AG10803 (cell line): ENCODE measurements around the gene MLC1.

Source experiments
- DNase-seq: peaks from one replicate; pipeline ENCODE4 v3.0.0; 2010; ENCODE audit warnings: low read depth
- H3K4me3 ChIP-seq: 2 replicates; pipeline ENCODE4 v1.5.1; 2011; ENCODE audit warnings: mild to moderate bottlenecking, low read length, control low read depth
- TF ChIP-seq, protein P1 (sequence below): conservative IDR thresholded peaks from 2 replicates; pipeline ENCODE4 v1.5.1; 2011; ENCODE audit warnings: mild to moderate bottlenecking, low read length, control low read depth, inconsistent platforms

Gene MLC1

DNA sequence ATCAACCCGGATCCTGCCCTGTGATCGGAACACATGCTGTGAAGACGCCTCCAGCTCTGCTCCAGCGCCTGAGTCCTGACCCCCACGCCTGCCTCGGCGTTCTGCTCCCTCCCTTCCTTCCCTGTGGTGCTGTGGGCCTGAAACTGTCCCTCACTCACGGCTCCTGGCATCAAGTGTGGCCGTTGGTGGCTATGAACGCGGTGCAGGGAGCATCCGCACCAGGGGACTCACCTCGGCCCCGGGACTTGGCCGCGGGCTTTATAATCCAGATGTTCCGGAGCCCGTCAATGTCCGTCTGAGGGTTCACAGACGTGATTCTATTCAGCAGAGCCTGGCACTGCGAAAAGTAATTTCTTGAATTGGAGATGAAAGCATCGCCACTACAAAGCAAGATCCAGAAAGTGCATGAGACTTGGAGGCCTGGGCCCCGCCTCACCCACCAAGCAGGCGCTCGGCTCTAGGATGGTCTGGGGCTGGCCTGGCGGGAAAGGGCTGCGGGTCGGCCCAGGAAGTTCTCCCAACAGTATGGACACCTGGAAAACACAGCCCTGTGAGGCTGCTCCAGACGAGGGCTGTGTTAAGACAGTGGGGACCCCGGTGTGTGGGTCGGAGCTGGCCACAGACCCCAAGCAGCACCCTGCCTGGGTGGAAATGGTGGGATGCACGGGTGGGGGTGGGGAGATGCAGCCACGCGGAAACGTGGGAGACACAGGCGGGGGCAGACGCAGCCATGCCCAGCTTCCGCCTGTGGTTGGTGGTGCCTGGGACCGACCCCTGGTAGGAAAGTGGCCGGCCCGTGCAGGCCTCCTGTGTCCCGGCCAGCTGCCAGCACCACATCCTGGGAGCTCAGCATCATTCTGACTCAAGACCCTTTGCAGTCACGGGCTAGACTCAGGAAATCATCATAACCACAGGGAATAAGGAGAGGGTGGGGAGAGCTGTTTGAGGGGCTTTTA is 50.8 kb downstream of the MLC1 start:
- no peak overlapping the region for H3K4me3 ChIP-seq
- DNase-seq = no peak
- TF ChIP-seq, protein P1, sequence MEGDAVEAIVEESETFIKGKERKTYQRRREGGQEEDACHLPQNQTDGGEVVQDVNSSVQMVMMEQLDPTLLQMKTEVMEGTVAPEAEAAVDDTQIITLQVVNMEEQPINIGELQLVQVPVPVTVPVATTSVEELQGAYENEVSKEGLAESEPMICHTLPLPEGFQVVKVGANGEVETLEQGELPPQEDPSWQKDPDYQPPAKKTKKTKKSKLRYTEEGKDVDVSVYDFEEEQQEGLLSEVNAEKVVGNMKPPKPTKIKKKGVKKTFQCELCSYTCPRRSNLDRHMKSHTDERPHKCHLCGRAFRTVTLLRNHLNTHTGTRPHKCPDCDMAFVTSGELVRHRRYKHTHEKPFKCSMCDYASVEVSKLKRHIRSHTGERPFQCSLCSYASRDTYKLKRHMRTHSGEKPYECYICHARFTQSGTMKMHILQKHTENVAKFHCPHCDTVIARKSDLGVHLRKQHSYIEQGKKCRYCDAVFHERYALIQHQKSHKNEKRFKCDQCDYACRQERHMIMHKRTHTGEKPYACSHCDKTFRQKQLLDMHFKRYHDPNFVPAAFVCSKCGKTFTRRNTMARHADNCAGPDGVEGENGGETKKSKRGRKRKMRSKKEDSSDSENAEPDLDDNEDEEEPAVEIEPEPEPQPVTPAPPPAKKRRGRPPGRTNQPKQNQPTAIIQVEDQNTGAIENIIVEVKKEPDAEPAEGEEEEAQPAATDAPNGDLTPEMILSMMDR = no peak

DNA sequence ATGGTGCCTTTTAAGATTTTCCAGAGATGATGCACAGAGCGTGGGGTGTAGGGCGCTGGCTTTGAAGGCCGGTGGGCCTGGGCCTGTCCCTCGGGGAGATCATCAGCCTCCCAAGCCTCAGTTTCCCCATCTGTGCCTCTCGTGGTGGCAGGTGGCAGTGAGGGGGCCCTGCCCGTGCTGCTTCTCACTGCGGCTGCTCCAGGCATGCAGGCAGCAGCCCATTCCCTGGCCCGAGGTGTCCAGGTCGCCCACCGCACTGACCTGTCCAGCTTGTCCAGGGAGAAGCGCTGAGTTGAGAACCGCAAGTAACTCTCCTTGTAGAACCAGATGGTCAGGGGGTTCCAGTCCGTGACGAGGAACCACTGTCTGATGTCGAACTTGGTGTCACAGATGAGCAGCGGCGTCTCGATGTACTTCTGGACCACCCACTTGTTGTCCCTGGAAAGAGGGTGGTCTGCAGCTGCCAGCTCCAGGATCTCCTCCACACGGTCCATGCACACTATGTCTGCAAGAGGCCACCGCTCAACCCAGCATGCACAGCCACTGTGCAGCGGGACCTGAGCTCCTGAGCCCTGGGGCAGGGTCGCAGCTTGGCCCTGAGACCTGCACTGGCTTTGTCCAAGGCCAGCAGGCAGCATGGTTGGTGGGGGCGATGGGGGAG is 52.2 kb downstream of the MLC1 start:
- TF ChIP-seq, protein P1 = no peak
- no peak overlapping the region for H3K4me3 ChIP-seq
- no peak for DNase-seq

DNA sequence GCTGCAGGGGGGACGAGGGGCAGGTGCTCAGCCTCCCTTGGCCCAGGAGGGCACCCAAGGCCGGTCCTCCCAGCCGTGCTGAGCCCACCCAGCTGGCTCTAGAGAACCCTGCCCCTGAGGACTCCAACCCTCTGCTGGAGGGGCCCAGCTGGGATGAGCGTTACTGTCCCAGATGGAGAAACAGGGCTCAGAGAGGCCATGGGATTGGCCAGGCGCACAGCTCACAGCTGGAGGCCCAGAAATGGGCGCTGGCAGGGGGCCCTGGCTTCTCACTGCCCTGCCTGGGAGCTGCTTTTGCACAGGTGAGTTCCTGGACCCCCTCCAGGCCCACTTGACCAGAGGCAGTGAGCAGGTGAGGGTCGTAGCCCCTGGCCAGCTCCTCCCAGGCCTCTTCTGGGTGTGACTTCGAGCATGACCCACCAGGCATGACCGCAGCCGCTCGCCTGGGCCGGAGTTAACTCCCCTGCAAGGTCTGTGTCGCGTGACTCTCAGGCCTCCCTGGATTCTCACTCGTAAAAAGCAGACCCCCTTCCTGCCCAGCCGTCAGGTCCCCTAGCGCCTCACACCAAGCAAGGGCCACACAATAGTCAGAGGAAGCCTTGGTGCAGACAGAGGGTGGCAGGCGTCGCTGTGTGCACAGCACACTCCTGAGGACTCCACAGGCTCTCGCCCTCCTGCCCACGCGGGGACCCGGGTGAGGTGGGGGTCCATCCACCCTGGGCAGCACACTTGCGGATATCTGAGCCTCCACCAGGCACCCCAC is 52.9 kb downstream of the MLC1 start:
- no peak for DNase-seq
- TF ChIP-seq, protein P1 = no peak
- H3K4me3 ChIP-seq = no peak overlapping the region

DNA sequence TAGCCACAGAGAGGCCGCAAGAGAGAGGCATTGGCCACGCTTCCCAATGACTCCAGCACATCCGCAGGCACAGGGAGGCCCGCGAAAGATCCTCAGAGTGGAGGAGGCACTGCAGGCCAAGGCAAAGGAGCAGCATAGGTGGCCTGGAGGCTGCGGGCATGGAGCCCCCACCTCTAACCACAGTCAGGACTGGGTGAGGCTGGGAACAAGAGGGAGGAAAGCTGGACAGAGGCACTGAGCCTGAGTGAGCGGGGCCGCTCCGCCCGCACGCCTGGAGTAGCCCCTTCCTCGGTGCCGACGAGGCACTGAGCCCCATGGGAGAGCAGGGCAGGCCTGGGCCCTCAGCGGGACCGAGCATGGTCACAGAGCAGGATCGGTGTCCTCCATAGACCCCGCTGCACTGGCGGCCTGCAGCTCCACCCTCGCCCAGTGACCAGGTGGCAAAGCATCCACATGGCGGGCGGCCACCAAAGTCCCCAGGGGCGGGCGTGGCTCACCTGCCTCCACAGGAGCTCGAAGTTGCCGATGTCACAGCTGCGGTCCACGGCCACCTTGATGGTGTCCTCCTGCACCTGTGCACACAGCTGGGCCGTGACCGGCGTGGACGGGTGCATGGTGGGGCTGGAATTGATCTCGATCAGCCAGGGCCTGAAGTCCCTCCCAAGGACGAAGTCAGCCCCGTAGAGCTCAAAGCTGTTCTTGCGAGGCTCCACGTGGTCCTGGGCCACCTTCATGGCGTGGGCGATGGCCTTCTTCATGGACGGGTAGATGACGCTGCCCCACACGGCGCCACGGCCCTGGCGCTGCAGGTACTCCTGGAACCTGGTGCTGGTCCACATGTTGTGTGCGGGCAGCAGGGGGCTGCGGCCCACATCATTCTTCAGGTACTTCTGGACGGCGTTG is 53.8 kb downstream of the MLC1 start:
- H3K4me3 ChIP-seq = no peak overlapping the region
- DNase-seq = no peak
- TF ChIP-seq, protein P1 = no peak

DNA sequence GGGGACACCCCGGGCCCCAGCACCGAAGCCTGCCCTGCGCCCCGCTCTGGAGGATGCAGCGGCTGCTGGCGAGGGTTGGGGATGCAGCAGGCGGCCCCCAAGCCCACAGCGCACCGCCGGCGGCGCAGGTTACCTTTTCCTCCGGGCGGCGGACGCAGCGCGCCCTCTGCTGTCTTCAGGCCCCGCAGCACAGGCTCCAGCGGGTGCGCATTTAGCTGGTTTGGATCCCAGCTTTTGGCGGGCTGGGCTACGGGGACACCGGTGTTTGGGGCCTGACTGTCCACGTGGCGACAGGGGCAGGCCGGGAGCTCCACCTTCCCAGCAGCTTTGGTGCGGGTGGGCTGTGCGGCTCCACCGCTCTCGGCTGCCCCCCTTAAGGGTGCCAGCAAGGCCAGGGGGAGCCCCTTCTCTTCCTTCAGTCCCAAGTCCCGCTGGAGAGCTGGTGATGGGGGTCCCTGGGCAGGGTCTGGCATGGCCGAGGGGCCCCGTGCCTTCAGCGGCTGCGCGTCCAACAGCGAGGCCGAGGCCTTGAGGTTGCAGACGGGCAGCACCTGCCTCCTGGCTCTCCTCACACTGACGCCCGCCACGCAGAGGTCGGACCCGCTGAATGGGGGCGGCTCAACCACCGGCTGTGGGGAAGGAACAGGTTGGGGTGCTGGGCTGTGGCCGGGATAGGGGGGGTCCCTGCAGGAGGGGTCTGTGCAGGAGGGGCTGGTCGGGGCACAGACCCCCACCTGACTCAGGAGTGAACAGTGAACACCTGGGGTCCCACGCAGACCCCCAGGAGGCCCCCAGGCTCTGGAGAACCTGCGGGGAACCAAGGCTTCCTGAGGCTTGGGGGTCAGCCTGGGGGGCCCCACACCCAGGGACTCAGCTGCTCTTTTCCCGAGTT is 54.7 kb downstream of the MLC1 start:
- TF ChIP-seq, protein P1 = peak; percentile 71
- no peak overlapping the region for H3K4me3 ChIP-seq
- DNase-seq = peak; percentile 52
